GM12892 (cell line): ENCODE results near the gene CFAP298.

Source experiments
- DNase-seq: peaks from one replicate; pipeline ENCODE4 v3.0.0; 2011; ENCODE audit not compliant: insufficient read length
- FAIRE-seq: peaks from 2 replicates; lab custom pipeline; 2011; peaks lifted over from hg19 to GRCh38; lab: Jason Lieb, UNC
- POLR2A ChIP-seq: IDR thresholded peaks from 2 replicates; pipeline ENCODE4 v1.6.1; 2011; ENCODE audit warnings: low read depth, low read length, control low read depth
- POLR2AphosphoS5 ChIP-seq: IDR thresholded peaks from 2 replicates; pipeline ENCODE4 v1.6.1; 2011; ENCODE audit warnings: low read depth, low read length, control low read depth
- TAF1 ChIP-seq: IDR thresholded peaks from 2 replicates; pipeline ENCODE4 v1.6.1; 2011; ENCODE audit warnings: low read depth, mild to moderate bottlenecking, control low read depth, low read length, borderline replicate concordance

The CFAP298 gene

DNA sequence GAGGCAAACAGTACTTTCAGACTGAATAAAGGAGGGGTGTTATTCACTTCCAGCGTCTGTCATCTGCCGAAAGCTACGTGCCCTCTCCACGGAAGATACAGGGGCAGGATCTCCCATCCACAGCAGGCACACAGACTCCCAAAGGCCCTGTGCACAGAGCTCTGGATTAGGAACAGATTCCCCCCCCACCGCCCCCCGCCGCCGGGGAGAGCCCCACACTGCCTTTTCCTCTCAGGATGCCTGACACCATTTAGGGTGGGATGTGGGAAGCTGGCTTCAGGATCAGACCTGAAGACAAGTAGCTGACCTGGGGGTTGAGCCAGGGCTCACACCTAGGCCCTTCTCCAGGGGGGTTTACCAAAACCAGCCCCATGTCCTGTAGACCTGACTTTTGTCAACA is 18.5 kb downstream of the CFAP298 start:
- no peak for DNase-seq
- FAIRE-seq: no peak

DNA sequence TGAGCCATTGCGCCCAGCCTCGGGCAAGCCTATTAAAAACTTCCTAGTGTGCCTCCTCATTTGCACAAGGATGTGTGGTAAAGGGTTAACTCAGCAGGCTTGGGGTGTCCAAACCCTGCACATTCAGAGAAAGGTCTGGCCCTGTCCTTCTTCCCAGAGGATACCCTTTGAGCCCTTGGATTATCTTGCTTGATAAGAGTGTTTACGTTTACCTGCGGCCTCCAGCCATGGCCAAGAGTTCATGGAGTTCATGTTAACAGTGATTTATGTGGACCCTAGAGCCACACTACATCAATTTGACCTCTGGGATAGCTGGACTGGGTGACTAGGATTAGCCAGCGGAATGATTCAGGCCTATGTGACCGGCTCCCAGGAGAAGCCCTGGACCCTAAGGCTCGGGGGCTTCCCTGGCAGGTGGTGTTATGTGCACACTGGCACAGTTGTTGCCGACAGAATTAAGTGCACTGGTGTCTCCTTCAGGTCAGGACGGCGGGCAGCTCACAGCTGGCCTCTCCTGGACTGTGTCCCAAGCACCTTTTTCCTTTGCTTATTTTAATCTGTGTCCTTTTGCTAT is 19.2 kb downstream of the CFAP298 start:
- TF ChIP-seq POLR2AphosphoS5 (no peak), TAF1 (no peak), POLR2A (no peak)

More for the DNA sequence above, 18.5 kb downstream of the CFAP298 start:
- TF ChIP-seq POLR2AphosphoS5 (no peak), POLR2A (no peak), TAF1 (no peak)

DNA sequence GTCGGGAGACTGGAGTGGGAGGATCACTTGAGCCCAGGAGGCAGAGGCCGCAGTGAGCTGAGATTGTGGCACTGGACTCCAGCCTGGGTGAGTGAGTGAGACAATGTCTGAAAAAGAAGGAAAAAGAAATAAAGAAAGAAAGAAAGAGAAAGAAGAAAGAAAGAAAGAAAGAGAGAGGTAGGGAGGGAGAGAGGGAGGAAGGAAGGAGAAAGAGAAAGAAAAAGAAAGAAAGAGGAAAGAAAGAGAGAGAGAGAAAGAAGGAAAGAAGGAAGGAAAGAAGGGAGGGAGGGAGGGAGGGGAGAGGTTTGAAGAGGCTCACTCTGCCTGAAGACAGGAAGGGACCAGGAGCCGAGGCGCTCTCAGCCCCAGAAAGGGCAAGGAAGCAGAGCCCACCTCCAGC is 22.0 kb downstream of the CFAP298 start:
- no peak for TF ChIP-seq POLR2A
- TF ChIP-seq POLR2AphosphoS5: no peak
- TF ChIP-seq TAF1: no peak
- no peak for FAIRE-seq
- DNase-seq: no peak

More for the DNA sequence above, 19.2 kb downstream of the CFAP298 start:
- no peak for FAIRE-seq
- DNase-seq: no peak

DNA sequence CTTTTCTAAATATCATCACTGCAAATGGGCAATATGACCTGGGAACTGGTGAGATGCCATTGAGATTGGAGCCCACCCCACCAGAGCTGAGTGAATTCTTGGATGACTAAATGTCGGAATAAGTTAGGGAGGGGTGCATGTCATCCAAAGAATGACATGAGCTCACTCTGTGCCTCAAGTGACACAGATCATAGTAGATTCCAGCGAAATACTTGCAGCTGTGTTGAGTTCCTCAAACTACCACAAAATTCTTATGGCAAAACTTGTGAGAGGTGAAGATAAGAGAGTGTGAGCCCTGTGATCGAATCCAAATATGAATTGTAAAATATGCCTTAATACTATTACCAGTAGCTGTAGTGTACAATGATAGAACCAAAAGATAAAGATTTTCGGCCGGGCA is 24.5 kb downstream of the CFAP298 start:
- TF ChIP-seq POLR2A (no peak), TAF1 (no peak), POLR2AphosphoS5 (no peak)
- DNase-seq (no peak), FAIRE-seq (no peak)

DNA sequence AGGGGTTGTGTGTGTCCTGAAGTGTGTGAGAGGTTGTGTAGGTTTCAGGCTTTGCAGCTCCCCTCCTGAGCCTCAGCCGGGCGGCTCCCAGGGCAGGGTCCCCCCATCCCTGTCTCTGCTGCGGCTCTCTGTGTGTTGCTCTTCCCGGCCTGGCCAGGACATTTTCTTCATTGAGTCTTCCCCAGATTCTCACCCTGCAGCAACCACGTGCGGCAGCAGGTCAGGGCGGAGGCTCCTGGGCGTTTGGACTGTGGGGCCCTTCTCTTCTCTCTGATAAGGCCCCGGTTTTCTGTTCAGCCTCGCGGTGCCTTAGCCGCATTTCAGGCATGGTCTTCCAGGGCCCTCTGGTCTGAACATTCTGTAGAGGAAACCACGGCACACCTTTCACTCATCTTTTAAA is 25.1 kb downstream of the CFAP298 start:
- TF ChIP-seq TAF1: no peak
- no peak for TF ChIP-seq POLR2AphosphoS5
- TF ChIP-seq POLR2A: no peak
- FAIRE-seq (no peak), DNase-seq (no peak)

DNA sequence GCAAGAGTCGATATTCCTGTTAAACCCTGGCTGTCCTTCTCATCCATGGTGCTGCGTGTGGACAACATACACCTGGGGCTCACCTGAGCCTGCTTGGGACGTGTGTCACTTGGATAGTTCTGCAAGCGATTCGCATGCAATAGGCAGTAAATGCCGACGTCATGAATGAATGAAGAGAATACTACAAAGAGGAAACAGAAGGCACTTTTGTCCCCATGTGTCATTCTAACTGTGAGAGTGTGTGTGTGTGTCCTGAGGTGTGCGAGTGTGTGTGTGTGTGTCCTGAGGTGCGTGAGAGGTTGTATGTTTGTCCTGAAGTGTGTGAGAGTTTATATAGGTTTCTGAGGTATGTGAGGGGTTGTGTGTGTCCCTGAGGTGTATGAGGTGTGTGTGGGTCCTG is 26.2 kb downstream of the CFAP298 start:
- FAIRE-seq (no peak), DNase-seq (no peak)
- TF ChIP-seq TAF1 (no peak), POLR2AphosphoS5 (no peak), POLR2A (no peak)

DNA sequence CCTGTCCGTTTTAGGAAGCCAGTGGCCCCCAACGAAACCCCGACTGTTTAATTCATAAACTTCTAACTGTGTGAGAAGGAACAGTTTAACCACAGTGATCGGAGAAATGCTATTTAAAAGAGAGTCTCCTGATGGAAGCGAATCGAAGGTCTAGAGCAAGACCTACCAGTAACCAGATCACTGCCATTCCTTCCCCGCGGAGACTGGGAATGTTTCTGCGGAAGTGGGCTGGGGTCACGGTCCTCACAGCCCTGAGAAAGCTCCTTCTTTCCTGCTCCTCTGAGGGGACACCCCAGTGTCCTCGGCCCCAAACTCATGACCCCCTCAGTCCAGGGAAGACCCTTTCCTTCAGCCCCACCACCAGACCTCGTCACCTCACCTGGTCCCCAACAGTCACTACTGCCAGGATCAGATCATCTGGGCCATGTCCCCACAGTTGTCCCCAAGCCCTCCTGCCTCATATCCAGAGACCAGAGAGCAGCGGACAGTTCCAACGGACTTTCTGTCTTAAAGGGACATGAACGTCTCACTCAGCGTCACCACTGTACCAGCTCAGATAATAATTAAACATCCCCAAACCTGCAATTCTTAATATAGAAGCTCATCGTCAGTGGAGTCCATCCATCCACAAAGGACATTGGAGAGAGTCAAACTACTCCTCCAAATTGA is 27.0 kb downstream of the CFAP298 start, which contains the start of gene TCP10L:
TSS of gene TCP10L (minus strand) at position 482 of the 669 bp plus-strand sequence. CDS start 1,219 bp downstream, outside the sequence.
- DNase-seq (no peak), FAIRE-seq (no peak)
- TF ChIP-seq POLR2A (no peak), TAF1 (no peak), POLR2AphosphoS5 (no peak)

DNA sequence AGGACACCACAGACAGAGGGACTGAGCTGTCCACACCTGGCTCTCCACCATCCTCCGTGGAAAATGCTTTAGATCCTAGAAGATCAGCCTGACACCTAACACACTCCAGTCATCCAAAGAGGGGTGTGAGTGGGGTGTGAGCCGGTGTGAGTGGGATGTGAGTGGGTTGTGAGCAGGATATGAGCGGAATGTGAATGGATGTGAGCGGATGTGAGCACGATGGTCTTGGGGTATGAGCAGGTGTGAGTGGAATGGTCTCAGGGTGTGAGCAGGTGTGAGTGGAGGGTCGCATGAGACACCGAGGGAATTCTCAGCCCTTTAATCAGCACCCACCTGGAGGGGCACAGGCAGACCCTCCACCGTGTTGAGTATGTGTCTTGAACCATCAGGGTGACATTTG is 27.7 kb downstream of the CFAP298 start:
- TF ChIP-seq TAF1 (no peak), POLR2A (no peak), POLR2AphosphoS5 (no peak)
- FAIRE-seq: no peak

DNA sequence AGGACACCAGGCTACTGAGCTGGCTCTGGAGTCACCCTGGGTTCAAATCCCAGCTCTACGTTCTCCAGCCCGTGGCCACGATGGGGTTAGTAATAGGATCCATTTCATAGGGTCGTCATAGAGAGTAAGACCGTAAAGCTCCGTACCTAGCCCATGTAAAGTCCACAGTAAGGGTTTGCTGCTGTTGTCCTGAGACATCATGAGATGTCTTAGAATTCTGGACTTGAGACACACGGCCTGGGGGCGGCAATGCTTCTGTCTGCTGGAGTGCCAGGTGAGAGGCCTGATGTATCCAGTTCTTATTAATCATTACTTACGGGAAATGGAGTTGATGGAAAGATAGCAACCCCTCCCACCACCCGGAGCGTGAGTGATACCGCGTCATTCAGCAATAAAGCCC is 30.4 kb downstream of the CFAP298 start:
- FAIRE-seq (no peak), DNase-seq (no peak)
- TF ChIP-seq POLR2A (no peak), POLR2AphosphoS5 (no peak), TAF1 (no peak)

More for the DNA sequence above, 27.7 kb downstream of the CFAP298 start:
- DNase-seq: no peak

DNA sequence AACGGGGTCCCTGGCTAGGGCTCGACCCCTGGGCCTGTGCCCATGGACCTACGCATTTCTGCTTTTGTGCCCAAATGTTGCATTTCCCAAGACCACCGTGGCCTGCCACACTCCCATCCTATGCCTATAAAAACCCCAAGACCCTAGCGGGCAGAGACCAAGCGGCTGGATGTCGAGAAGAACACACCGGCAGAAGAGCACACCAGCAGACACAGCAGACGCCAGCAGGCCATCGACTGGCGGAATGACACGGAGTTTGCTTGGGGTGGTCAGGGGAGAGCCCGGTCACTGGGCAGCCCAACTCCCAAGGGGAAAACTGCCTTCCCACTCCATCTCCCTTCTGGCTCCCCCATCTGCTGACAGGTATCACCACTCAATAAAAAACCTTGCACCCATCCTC is 31.2 kb downstream of the CFAP298 start:
- no peak for TF ChIP-seq POLR2AphosphoS5
- TF ChIP-seq TAF1: no peak
- no peak for TF ChIP-seq POLR2A
- FAIRE-seq (no peak), DNase-seq (no peak)

DNA sequence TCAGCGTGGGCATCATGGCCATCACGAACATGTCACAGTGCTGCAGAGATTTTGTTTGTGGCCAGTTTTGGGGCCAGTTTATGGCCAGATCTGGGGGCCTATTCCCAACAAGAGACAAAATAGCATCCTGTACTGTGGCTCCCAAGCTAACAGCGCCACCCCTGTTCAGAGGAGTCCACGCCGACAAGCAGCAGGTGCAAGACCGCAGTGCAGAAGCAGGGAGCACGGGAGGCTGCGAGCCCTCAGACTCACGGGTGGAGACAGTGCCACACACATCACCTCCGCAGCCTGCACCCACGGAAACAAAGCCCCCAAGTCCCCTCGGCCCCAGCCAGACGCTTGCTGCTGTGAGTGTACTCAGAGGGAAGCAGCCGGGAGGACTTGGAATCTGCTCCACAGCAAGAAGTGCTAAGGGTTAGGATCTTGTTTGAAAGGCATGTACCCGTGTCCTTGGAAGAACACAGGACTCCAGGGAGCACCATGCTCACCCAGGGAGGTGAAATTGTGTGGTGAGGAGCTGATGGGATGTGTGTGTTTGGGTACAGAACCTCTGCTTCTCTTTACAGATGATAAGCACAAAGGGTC is 34.0 kb downstream of the CFAP298 start:
- FAIRE-seq (no peak), DNase-seq (no peak)
- TF ChIP-seq POLR2AphosphoS5: no peak
- TF ChIP-seq TAF1: no peak
- no peak for TF ChIP-seq POLR2A

DNA sequence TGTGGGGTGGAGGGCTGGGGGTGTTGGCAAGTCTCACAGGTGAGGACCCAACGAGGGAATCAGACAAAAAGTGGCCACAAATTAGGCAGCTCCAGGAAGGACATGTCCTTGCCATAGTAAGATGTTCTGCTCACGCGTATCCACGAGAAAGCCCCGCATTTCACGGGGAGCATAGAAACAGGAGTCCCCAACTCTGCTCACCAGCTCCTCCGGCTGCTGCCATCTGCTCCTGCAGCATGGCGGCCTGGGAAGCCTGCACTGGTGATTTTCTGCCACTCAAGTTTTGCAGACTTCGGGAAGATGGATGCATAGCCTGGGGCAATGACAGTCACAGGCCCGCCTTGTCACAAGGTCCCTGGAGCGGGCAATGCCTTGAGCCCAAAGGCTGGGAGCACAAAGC is 36.2 kb downstream of the CFAP298 start:
- TF ChIP-seq POLR2A (no peak), POLR2AphosphoS5 (no peak), TAF1 (no peak)
- no peak for DNase-seq
- FAIRE-seq: no peak
